ENCODE results near the gene TFAP2C. TPM values are rescaled to one million over a fixed set of nuclear protein-coding genes. Genes with fewer than 3 reads are reported as not detected.

Gene TFAP2C
- total and polyA plus RNA-seq, 10 of the 15 experiments (the other 5 are each of a cell fraction or from before 2014, with no cell fraction given), result 0.49 TPM; not detected in 9

GRCh38 chr20:56601166-56601565, 27.9 kb upstream of the TFAP2C start:
- ChIA-PET RAD21 (ENCODE audit: unreplicated experiment) (no interaction called here), SMC1A (ENCODE audit: uncharacterized antibody, unreplicated experiment) (no interaction called here), CTCF (no interaction called here), POLR2A (no interaction called here)
- H3K27ac ChIP-seq (ENCODE audit: control insufficient read depth, insufficient read depth), result no peak overlapping the region
- no peaks in the 10 kb centered on the region for H3K79me2 ChIP-seq (ENCODE audit: control insufficient read depth, insufficient read depth, low read length)
- no peaks in the 10 kb centered on the region for H4K20me1 ChIP-seq (ENCODE audit: control insufficient read depth, insufficient read depth)
- H3K9me3 ChIP-seq (replicated peaks; ENCODE audit: control insufficient read depth, insufficient read depth, low read length), result no peaks in the 10 kb centered on the region
- no peaks in the 10 kb centered on the region for H3K4me1 ChIP-seq (ENCODE audit: control insufficient read depth, insufficient read depth, low read length)
- FAIRE-seq, result no peak
- no TSS peak for BruUV-seq (replicated peaks)
- in situ Hi-C loops (cut with MboI), result no loop called here
- intact Hi-C loops (cut with micrococcal nuclease; ENCODE audit: unreplicated experiment), result no loop called here
- no peak for DNase-seq (ENCODE audit: low read depth, low spot score)
- TF ChIP-seq RB1 (IDR thresholded peaks at IDR 0.05; ENCODE audit: borderline replicate concordance) (no peak), SMAD1 (IDR thresholded peaks at IDR 0.05; ENCODE audit: low read depth, partially characterized antibody) (no peak), ELK1 (IDR thresholded peaks at IDR 0.05; ENCODE audit: low read depth, low read length) (no peak), POLR2AphosphoS5 (IDR thresholded peaks at IDR 0.05; ENCODE audit: low read length) (no peak), NBN (IDR thresholded peaks at IDR 0.05) (no peak), DPF2 (IDR thresholded peaks at IDR 0.05) (no peak), ZBTB33 (IDR thresholded peaks at IDR 0.05) (no peak), SUZ12 (IDR thresholded peaks at IDR 0.05; ENCODE audit: unreplicated experiment) (no peak), YY1 (IDR thresholded peaks at IDR 0.05; ENCODE audit: low read depth, low read length) (no peak), SRF (IDR thresholded peaks at IDR 0.05; ENCODE audit: low read depth in 2 of 2, low read length in 2 of 2) (no peak), TCF12 (IDR thresholded peaks at IDR 0.05; ENCODE audit: low read depth, low read length) (no peak), HCFC1 (IDR thresholded peaks at IDR 0.05; ENCODE audit: low read length) (no peak), RUNX3 (IDR thresholded peaks at IDR 0.05; ENCODE audit: low read length) (no peak)
- ATAC-seq, result no peak
- WGBS (ENCODE audit: insufficient coverage, insufficient replicate concordance, low lambda C conversion rate, missing lambda C conversion rate), result 0% methylated on average over 2 of the region's 2 CpGs
- no peaks in the 10 kb centered on the region for H3K27me3 ChIP-seq (replicated peaks in 1 of 2; ENCODE audit: control insufficient read depth in 2 of 2, insufficient read depth in 2 of 2, low read length in 1 of 2)
- H2AFZ ChIP-seq (ENCODE audit: control insufficient read depth, low read depth, low read length), result no peak overlapping the region
- no peak overlapping the region for H3K9ac ChIP-seq (ENCODE audit: control insufficient read depth, insufficient read depth, low read length)
- H3K4me2 ChIP-seq (ENCODE audit: control insufficient read depth, insufficient read depth), result no peak overlapping the region
- H3K36me3 ChIP-seq (ENCODE audit: control insufficient read depth in 2 of 2, insufficient read depth in 2 of 2, low read length in 1 of 2), result no peaks in the 10 kb centered on the region
- no peak overlapping the region for H3K4me3 ChIP-seq

All from GM12878 (cell line).